SW480 (cell line): ENCODE data around the gene ARMCX4.
"Not testable (repeated sequence)": the region's sequence is repeated elsewhere in the genome, so short reads cannot be mapped to it uniquely, and the experiment has no call there.

Source experiments
- DNase-seq: peaks from one replicate; pipeline ENCODE4 v3.0.0-alpha.2; 2016; ENCODE audit warnings: low spot score

ARMCX4 gene

GRCh38 chrX:101485212-101485949 is at the start of gene ARMCX4:
Gene ARMCX4, plus strand, starts transcription at chrX:101485456. Its CDS starts 3,134 bp downstream, at chrX:101488590.
- DNase-seq, result no peak

GRCh38 chrX:101442085-101442484 is 43.2 kb upstream of the ARMCX4 start:
- no peak for DNase-seq

- DNase-seq, result no peak
Observed at GRCh38 chrX:101449279-101449678, 36.0 kb upstream of the ARMCX4 start.

GRCh38 chrX:101450085-101450484 is 35.2 kb upstream of the ARMCX4 start:
- DNase-seq, result no peak

GRCh38 chrX:101450961-101451360 is 34.3 kb upstream of the ARMCX4 start:
- no peak for DNase-seq

- DNase-seq, result no peak
Observed at GRCh38 chrX:101452056-101452455, 33.2 kb upstream of the ARMCX4 start.

- DNase-seq, result no peak
Observed at GRCh38 chrX:101460669-101461068, 24.6 kb upstream of the ARMCX4 start.

GRCh38 chrX:101462892-101463291 is 22.4 kb upstream of the ARMCX4 start:
- peak; percentile 1 for DNase-seq

- no peak for DNase-seq
Observed at GRCh38 chrX:101478366-101478765, 6.9 kb upstream of the ARMCX4 start.

- no peak for DNase-seq
Observed at GRCh38 chrX:101482296-101482695, 3.0 kb upstream of the ARMCX4 start.

- no peak for DNase-seq
Observed at GRCh38 chrX:101483705-101484104, 1.6 kb upstream of the ARMCX4 start.

- no peak for DNase-seq
Observed at GRCh38 chrX:101484135-101484534, 1.1 kb upstream of the ARMCX4 start.

GRCh38 chrX:101488796-101489195 is 3.5 kb downstream of the ARMCX4 start:
- no peak for DNase-seq

- no peak for DNase-seq
Observed at GRCh38 chrX:101491943-101492342, 6.7 kb downstream of the ARMCX4 start.

- DNase-seq, result no peak
Observed at GRCh38 chrX:101493225-101493624, 8.0 kb downstream of the ARMCX4 start.

- DNase-seq, result not testable (repeated sequence)
Observed at GRCh38 chrX:101502929-101503328, 17.7 kb downstream of the ARMCX4 start.

- DNase-seq, result no peak
Observed at GRCh38 chrX:101507372-101507771, 22.1 kb downstream of the ARMCX4 start.

- no peak for DNase-seq
Observed at GRCh38 chrX:101507986-101508385, 22.7 kb downstream of the ARMCX4 start.

- no peak for DNase-seq
Observed at GRCh38 chrX:101530944-101531343, 45.7 kb downstream of the ARMCX4 start.
